HL-60 (cell line): Measurements from ENCODE around the gene TBC1D5.

Experiments
- DNase-seq, 2 experiments: peaks; one replicate each; pipeline ENCODE4 v3.0.0-alpha.2; 2010 to 2020; ENCODE audit warnings: low read depth in 1 of 2, low spot score in 1 of 2
- H3K27ac ChIP-seq: fragments of 250-450 bp; sonication (Bioruptor Pico); replicated peaks from 2 replicates; pipeline ENCODE4 v1.5.1; 2020; ENCODE audit warnings: mild to moderate bottlenecking, moderate library complexity
- H3K27me3 ChIP-seq: fragments of 250-450 bp; sonication (Bioruptor Pico); 2 replicates; pipeline ENCODE4 v1.5.1; 2021; ENCODE audit warnings: mild to moderate bottlenecking, moderate library complexity; ENCODE audit not compliant: insufficient read depth, poor library complexity, severe bottlenecking
- H3K4me3 ChIP-seq: replicated peaks from 2 replicates; pipeline ENCODE4 v1.5.1; 2011; ENCODE audit warnings: mild to moderate bottlenecking, control low read depth, low read length; ENCODE audit not compliant: insufficient read depth
- GABPA ChIP-seq: IDR thresholded peaks from 2 replicates; pipeline ENCODE4 v1.6.1; 2012; ENCODE audit warnings: low read depth
- POLR2AphosphoS5 ChIP-seq: IDR thresholded peaks from 2 replicates; pipeline ENCODE4 v1.6.1; 2012; ENCODE audit warnings: low read depth
- SPI1 ChIP-seq: IDR thresholded peaks from 2 replicates; pipeline ENCODE4 v1.6.1; 2012; ENCODE audit warnings: low read depth, mild to moderate bottlenecking, borderline replicate concordance
- TF ChIP-seq, protein P1 (sequence below): IDR thresholded peaks from 2 replicates; pipeline ENCODE4 v1.6.1; 2012; ENCODE audit warnings: low read depth; ENCODE audit not compliant: insufficient replicate concordance
- TF ChIP-seq, protein P2 (sequence below): IDR thresholded peaks from one replicate; pipeline ENCODE4 v1.5.1; 2011; ENCODE audit warnings: low read length, control low read depth, inconsistent platforms; ENCODE audit not compliant: insufficient read depth

TBC1D5 gene

GRCh38 chr3:17204049-17204650 lies 538.3 kb downstream of the TBC1D5 start:
- DNase-seq: no peak
- H3K4me3 ChIP-seq: no peak overlapping the region
- TF ChIP-seq GABPA (no peak), POLR2AphosphoS5 (no peak), SPI1 (no peak)
- TF ChIP-seq, protein P1, sequence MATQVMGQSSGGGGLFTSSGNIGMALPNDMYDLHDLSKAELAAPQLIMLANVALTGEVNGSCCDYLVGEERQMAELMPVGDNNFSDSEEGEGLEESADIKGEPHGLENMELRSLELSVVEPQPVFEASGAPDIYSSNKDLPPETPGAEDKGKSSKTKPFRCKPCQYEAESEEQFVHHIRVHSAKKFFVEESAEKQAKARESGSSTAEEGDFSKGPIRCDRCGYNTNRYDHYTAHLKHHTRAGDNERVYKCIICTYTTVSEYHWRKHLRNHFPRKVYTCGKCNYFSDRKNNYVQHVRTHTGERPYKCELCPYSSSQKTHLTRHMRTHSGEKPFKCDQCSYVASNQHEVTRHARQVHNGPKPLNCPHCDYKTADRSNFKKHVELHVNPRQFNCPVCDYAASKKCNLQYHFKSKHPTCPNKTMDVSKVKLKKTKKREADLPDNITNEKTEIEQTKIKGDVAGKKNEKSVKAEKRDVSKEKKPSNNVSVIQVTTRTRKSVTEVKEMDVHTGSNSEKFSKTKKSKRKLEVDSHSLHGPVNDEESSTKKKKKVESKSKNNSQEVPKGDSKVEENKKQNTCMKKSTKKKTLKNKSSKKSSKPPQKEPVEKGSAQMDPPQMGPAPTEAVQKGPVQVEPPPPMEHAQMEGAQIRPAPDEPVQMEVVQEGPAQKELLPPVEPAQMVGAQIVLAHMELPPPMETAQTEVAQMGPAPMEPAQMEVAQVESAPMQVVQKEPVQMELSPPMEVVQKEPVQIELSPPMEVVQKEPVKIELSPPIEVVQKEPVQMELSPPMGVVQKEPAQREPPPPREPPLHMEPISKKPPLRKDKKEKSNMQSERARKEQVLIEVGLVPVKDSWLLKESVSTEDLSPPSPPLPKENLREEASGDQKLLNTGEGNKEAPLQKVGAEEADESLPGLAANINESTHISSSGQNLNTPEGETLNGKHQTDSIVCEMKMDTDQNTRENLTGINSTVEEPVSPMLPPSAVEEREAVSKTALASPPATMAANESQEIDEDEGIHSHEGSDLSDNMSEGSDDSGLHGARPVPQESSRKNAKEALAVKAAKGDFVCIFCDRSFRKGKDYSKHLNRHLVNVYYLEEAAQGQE: no peak
- TF ChIP-seq, protein P2, sequence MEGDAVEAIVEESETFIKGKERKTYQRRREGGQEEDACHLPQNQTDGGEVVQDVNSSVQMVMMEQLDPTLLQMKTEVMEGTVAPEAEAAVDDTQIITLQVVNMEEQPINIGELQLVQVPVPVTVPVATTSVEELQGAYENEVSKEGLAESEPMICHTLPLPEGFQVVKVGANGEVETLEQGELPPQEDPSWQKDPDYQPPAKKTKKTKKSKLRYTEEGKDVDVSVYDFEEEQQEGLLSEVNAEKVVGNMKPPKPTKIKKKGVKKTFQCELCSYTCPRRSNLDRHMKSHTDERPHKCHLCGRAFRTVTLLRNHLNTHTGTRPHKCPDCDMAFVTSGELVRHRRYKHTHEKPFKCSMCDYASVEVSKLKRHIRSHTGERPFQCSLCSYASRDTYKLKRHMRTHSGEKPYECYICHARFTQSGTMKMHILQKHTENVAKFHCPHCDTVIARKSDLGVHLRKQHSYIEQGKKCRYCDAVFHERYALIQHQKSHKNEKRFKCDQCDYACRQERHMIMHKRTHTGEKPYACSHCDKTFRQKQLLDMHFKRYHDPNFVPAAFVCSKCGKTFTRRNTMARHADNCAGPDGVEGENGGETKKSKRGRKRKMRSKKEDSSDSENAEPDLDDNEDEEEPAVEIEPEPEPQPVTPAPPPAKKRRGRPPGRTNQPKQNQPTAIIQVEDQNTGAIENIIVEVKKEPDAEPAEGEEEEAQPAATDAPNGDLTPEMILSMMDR: no peak
- H3K27ac ChIP-seq: no peak overlapping the region
- no peaks in the 10 kb centered on the region for H3K27me3 ChIP-seq

DNA sequence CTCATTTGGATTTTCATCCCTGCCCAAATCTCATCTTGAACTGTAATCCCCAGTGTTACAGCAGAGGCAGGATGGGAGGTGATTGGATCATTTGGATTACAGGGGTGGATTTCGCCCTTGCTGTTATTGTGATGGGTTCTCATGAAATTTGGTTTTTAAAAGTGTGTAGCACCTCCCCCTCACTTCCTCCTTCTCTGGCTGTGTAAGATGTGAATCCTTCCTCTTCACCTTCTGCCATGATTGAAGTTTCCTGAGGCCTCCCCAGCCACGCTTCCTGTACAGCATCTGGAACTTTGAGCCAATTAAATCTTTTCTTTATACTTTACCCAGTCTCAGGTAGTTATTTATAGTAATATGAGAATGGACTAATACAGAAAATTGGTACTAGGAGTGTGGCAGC lies 540.9 kb downstream of the TBC1D5 start:
- peak in 1 of 2 experiments; percentile 4 for DNase-seq
- TF ChIP-seq, protein P2: no peak
- peak; percentile 54; the same call in 1 of the 2 replicates for TF ChIP-seq SPI1
- Histone ChIP-seq H3K27me3 (no peaks in the 10 kb centered on the region), H3K27ac (no peak overlapping the region), H3K4me3 (no peak overlapping the region)

DNA sequence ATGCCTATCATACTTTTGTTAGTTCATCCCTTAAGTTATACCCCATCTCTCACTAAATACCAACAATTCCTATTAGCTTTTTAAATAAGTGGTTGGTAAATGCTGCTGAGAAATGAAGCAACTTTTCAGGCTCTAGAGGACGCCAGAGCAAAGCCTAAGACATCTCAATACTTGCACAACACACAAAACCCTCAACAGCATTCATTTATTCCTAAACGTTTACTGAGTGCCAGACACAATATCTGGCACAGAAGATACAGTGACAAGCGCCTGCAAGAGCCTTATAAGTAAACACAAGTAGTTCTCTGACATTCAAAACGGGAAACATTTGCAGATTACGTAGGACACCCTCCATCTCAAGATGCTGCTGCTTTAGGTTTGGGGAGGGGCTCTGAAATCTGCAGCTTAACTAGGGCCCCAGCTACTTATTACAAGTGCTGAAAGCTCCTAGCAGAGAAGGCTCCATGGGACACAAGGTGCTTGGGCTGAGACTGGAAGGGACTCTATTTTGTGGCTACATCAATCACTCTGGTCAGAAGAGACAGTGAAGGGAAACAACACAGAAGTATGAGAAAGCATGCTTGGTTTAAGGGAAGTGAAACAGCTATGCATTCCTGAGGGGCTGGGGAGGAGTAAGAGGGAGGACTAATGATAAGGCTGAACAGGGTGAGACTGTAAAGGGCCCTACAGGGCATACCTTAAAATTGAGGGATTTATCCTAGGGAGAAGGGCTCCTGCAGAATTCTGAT lies 546.4 kb downstream of the TBC1D5 start:
- Histone ChIP-seq H3K4me3 (no peak overlapping the region), H3K27ac (no peak overlapping the region), H3K27me3 (no peaks in the 10 kb centered on the region)
- TF ChIP-seq, protein P1: no peak
- TF ChIP-seq GABPA (no peak), POLR2AphosphoS5 (no peak), SPI1 (no peak)
- TF ChIP-seq, protein P2: no peak
- peak; percentile 8 to 15 for DNase-seq
